SJSA1 (cell line): ENCODE measurements around the gene ZCCHC4. TPM values are rescaled to one million over a fixed set of nuclear protein-coding genes. Genes with fewer than 3 reads are reported as not detected.

Source experiments
- DNase-seq, 2 experiments: peaks; one replicate each; pipeline ENCODE4 v3.0.0-alpha.2; 2015 to 2020; ENCODE audit warnings: low spot score in 2 of 2, low read depth in 1 of 2
- H3K27ac ChIP-seq: fragments of 250-450 bp; sonication (Bioruptor Pico); 2 replicates; pipeline ENCODE4 v1.5.1; 2020; ENCODE audit warnings: mild to moderate bottlenecking, moderate library complexity
- H3K27me3 ChIP-seq: fragments of 250-450 bp; sonication (Bioruptor Pico); replicated peaks from 2 replicates; pipeline ENCODE4 v1.5.1; 2020; ENCODE audit warnings: mild to moderate bottlenecking, moderate library complexity
- H3K36me3 ChIP-seq: fragments of 250-450 bp; sonication (Bioruptor Pico); 2 replicates; pipeline ENCODE4 v1.5.1; 2020; ENCODE audit warnings: mild to moderate bottlenecking
- H3K4me1 ChIP-seq: fragments of 250-450 bp; sonication (Bioruptor Pico); replicated peaks from 2 replicates; pipeline ENCODE4 v1.6.1; 2021; ENCODE audit warnings: mild to moderate bottlenecking
- H3K4me3 ChIP-seq: fragments of 250-450 bp; sonication (Bioruptor Pico); 2 replicates; pipeline ENCODE4 v1.5.1; 2020; ENCODE audit warnings: mild to moderate bottlenecking
- H3K9me3 ChIP-seq: fragments of 250-450 bp; sonication (Bioruptor Pico); replicated peaks from 2 replicates; pipeline ENCODE4 v1.5.1; 2020; ENCODE audit warnings: mild to moderate bottlenecking
- total RNA-seq: library from RNA; depleted of rRNA; stranded (reverse); fragments of >200 nt; shearing (Covaris generic); gene quantifications from 2 replicates; pipeline ENCODE4 v1.2.3, GENCODE V29; 2014; rRNA removed

Gene ZCCHC4
- total RNA-seq, 1 experiment from 2014 or later, result 11.2 TPM

GRCh38 chr4:25406081-25406692 is 93.6 kb downstream of the ZCCHC4 start:
- DNase-seq, result no peak
- Histone ChIP-seq H3K4me3 (no peak overlapping the region), H3K27me3 (no peaks in the 10 kb centered on the region), H3K9me3 (no peaks in the 10 kb centered on the region), H3K27ac (no peak overlapping the region), H3K4me1 (no peaks in the 10 kb centered on the region), H3K36me3 (peaks cover 16% of the 10 kb centered on the region)

GRCh38 chr4:25410820-25411529 is 98.4 kb downstream of the ZCCHC4 start:
- no peak for DNase-seq
- Histone ChIP-seq H3K4me1 (no peaks in the 10 kb centered on the region), H3K27ac (no peak overlapping the region), H3K4me3 (no peak overlapping the region), H3K36me3 (peaks cover 16% of the 10 kb centered on the region), H3K27me3 (no peaks in the 10 kb centered on the region), H3K9me3 (no peaks in the 10 kb centered on the region)

- no peak for DNase-seq
- H3K9me3 ChIP-seq, result no peaks in the 10 kb centered on the region
- peaks cover 16% of the 10 kb centered on the region for H3K36me3 ChIP-seq
Measured at GRCh38 chr4:25413261-25413660, 100.7 kb downstream of the ZCCHC4 start.

GRCh38 chr4:25417014-25417413 is 104.4 kb downstream of the ZCCHC4 start:
- H3K4me3 ChIP-seq, result no peak overlapping the region
- H3K9me3 ChIP-seq, result no peaks in the 10 kb centered on the region
- peaks cover 3% of the 10 kb centered on the region for H3K36me3 ChIP-seq
- H3K27ac ChIP-seq, result no peak overlapping the region
- H3K4me1 ChIP-seq, result no peaks in the 10 kb centered on the region
- H3K27me3 ChIP-seq, result no peaks in the 10 kb centered on the region
- no peak for DNase-seq

More at GRCh38 chr4:25413261-25413660, 100.7 kb downstream of the ZCCHC4 start:
- no peaks in the 10 kb centered on the region for H3K4me1 ChIP-seq
- no peak overlapping the region for H3K27ac ChIP-seq
- H3K4me3 ChIP-seq, result no peak overlapping the region
- no peaks in the 10 kb centered on the region for H3K27me3 ChIP-seq

Other genes starting within 250 kb of the ZCCHC4 start
- 2.8 and 5.6 TPM in 2 replicates for gene SEPSECS, start 152.3 kb upstream of the ZCCHC4 start, total RNA-seq
- gene PI4K2B, start 78.7 kb upstream of the ZCCHC4 start, total RNA-seq, result 21.8 and 22.9 TPM in 2 replicates
- 11.7 and 14.2 TPM in 2 replicates for gene ANAPC4, start 64.5 kb downstream of the ZCCHC4 start, total RNA-seq